Choroid plexus epithelial cell (primary cell): Measurements from ENCODE around the gene CABP4.

Experiments
- DNase-seq: peaks from one replicate; pipeline ENCODE4 v3.0.0-alpha.2; 2010; ENCODE audit warnings: low read depth
- H3K4me3 ChIP-seq: 2 replicates; pipeline ENCODE4 v1.5.1; 2011; ENCODE audit warnings: low read depth, mild to moderate bottlenecking, control low read depth, low read length, moderate library complexity
- CTCF ChIP-seq: conservative IDR thresholded peaks from 2 replicates; pipeline ENCODE4 v1.5.1; 2011; ENCODE audit warnings: low read depth, mild to moderate bottlenecking, control low read depth, inconsistent platforms, low read length, moderate library complexity

The CABP4 gene

GRCh38 chr11:67442504-67443404 lies 12.4 kb upstream of the CABP4 start:
- peak overlapping the region; percentile 79 for H3K4me3 ChIP-seq

GRCh38 chr11:67445515-67445914 lies 9.6 kb upstream of the CABP4 start:
- no peak overlapping the region for H3K4me3 ChIP-seq
- no peak for DNase-seq
- TF ChIP-seq CTCF, result no peak

More at GRCh38 chr11:67442504-67443404, 12.4 kb upstream of the CABP4 start:
- TF ChIP-seq CTCF, result no peak
- no peak for DNase-seq

GRCh38 chr11:67448220-67448609 lies 6.9 kb upstream of the CABP4 start:
- H3K4me3 ChIP-seq, result no peak overlapping the region
- DNase-seq, result no peak
- TF ChIP-seq CTCF, result no peak

- no peak overlapping the region for H3K4me3 ChIP-seq
- TF ChIP-seq CTCF, result no peak
- no peak for DNase-seq
Observed at GRCh38 chr11:67449116-67449844, 5.9 kb upstream of the CABP4 start.

- no peak for TF ChIP-seq CTCF
- no peak overlapping the region for H3K4me3 ChIP-seq
- DNase-seq, result no peak
Observed at GRCh38 chr11:67450796-67451657, 4.1 kb upstream of the CABP4 start.

- no peak overlapping the region for H3K4me3 ChIP-seq
- no peak for TF ChIP-seq CTCF
- no peak for DNase-seq
Observed at GRCh38 chr11:67451658-67451976, 3.5 kb upstream of the CABP4 start.
